DMS79 (cell line): ENCODE measurements around the gene OLIG2.

ENCODE experiments used
- DNase-seq: peaks from one replicate; lab custom pipeline; 2025; lab: John Stamatoyannopoulos, UW

The OLIG2 gene

DNA sequence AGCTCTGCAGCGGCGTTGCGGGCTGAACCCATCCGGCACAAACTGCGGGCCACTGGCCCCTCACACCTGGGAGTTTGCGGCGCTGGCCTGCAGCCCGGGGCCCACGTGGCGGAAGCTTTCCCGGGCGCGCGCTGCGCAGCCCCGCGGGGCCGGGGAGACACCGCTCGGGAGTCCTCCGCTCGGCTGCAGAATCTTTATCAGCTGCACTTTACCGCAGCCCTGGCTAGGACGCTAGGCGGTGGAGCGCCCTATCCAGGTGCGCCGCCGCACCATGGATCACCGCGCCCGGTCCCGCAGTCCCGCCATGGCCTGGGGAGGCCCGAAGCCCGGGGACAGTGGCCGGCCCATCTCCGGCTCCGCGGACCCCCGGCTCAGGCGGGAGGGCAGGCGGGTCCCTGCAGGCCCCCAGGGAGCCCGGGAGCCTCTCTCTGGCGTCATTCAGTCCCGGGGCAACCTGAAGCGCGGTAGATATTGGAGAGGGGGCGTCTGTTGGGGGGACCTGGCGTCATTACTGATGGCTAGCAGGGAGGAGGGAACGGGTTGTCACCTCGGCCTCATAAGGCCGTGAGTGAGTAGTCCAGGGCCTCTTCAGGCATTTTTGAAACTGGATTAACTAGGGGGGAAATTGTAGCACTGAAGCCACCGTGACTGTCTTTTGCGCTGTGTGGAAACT is 5.7 kb upstream of the OLIG2 start:
- DNase-seq: no peak

DNA sequence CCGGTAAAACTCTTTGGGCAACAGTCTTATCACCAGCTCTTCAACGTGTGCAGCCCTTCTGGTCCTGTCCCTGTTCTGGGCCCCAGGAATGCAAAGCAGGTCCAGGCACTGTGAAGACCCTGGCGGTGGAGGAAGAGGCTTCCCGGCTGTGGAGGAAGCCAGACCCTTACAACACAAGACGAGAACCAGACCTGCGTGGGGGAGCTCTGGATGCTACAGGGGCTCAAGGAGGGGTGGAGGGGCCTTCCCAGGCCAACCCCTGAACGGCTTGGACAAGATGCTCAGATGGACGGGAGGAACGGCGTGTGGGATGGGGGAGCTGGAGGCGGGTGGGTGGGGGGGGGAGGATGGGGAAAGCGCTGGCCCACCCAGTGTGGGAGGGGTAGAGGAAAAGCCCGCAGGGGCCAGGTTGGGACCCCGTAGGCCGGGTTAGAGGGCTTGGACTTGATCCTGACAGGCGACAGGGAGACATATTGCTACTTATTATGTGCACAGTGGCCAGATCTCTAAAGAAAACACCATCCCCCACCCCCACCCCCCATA is 5.1 kb upstream of the OLIG2 start:
- DNase-seq: no peak

DNA sequence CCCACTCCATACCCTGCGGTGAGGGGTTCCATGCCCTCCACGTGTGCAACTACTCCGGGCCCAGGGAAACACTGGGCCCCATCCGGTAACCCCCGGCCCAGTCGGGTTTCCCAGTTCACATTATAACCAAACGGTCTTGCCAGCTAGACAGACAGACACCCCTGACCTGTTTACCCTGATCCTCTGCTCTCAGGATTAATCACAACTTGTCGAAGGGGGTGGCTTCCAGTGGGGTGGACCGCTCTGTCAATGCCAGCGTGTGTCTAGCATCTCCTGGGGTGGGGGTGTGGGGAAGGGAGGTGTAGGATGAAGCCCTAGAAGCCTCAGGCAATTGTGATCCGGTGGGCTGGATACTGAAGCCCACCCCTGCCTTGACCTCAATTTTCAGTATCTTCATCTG is 4.6 kb upstream of the OLIG2 start:
- no peak for DNase-seq

DNA sequence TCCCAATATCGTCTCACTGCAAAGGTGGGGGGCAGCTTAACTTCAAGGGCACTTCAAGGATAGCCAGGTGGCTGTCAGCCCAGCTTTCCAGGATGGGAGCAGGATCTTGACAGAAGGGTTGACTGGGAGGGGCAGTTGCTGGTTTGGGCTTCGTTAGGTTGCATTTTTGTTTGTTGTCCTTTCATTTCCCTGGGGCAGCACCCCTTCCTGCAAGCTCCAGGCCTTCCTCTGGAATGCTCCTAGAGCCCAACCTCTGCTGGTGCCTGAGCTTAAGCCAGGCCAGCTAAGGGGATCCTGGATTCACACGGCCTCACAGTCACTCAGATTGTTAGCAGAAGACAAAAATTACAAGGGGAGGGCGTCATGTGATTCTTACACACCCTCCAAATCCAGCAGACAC is 4.1 kb upstream of the OLIG2 start:
- DNase-seq: no peak

DNA sequence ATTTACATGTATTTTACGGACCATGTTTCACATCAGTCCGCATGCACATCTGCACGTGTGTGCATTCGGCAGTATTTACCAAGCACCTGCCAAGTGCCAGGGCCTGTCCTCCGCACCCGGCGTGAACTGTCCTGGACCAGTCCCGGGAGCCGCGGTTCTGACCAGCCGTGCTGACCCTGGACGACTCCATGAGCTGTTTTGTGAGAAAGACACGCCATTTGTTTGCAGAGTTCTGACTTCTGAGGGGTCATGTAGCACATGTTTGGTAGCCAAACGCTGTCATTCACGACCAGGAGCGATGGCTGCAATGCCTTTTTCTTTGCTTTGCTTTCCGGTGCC is 3.3 kb upstream of the OLIG2 start:
- no peak for DNase-seq

DNA sequence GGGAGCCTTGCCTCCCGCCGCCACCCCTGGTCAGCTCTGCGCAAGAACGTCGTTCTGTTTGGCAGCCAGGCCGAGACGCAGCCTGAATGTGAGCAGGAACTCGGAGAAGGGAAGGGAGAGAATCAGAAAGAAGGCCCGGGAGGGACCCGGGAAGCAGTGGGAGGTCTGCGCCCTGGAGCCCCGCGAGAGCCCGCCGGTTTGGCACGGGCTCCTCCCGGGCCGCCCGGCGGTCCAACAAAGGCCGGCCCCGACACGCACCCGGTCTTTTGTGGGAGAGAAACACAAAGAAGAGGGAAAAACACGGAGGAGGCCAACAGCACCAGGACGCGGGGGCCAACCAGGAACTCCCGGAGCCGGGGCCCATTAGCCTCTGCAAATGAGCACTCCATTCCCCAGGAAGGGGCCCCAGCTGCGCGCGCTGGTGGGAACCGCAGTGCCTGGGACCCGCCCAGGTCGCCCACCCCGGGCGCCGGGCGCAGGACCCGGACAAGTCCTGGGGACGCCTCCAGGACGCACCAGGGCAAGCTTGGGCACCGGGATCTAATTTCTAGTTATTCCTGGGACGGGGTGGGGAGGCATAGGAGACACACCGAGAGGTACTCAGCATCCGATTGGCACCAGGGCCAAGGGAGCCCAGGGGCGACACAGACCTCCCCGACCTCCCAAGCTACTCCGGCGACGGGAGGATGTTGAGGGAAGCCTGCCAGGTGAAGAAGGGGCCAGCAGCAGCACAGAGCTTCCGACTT is 2.7 kb upstream of the OLIG2 start:
- no peak for DNase-seq

- no peak for DNase-seq
These were observed 2.0 kb upstream of the OLIG2 start for GRCh38 chr21:33023574-33024200.

- no peak for DNase-seq
These were observed 1.3 kb upstream of the OLIG2 start for GRCh38 chr21:33024201-33025103.

GRCh38 chr21:33025106-33025488 is 638 bp upstream of the OLIG2 start:
- DNase-seq: no peak

DNA sequence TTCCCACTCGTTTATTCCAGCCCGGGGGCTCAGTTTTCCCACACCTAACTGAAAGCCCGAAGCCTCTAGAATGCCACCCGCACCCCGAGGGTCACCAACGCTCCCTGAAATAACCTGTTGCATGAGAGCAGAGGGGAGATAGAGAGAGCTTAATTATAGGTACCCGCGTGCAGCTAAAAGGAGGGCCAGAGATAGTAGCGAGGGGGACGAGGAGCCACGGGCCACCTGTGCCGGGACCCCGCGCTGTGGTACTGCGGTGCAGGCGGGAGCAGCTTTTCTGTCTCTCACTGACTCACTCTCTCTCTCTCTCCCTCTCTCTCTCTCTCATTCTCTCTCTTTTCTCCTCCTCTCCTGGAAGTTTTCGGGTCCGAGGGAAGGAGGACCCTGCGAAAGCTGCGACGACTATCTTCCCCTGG is 716 bp downstream of the OLIG2 start:
- no peak for DNase-seq

GRCh38 chr21:33026878-33027400 is 1.2 kb downstream of the OLIG2 start:
- no peak for DNase-seq

DNA sequence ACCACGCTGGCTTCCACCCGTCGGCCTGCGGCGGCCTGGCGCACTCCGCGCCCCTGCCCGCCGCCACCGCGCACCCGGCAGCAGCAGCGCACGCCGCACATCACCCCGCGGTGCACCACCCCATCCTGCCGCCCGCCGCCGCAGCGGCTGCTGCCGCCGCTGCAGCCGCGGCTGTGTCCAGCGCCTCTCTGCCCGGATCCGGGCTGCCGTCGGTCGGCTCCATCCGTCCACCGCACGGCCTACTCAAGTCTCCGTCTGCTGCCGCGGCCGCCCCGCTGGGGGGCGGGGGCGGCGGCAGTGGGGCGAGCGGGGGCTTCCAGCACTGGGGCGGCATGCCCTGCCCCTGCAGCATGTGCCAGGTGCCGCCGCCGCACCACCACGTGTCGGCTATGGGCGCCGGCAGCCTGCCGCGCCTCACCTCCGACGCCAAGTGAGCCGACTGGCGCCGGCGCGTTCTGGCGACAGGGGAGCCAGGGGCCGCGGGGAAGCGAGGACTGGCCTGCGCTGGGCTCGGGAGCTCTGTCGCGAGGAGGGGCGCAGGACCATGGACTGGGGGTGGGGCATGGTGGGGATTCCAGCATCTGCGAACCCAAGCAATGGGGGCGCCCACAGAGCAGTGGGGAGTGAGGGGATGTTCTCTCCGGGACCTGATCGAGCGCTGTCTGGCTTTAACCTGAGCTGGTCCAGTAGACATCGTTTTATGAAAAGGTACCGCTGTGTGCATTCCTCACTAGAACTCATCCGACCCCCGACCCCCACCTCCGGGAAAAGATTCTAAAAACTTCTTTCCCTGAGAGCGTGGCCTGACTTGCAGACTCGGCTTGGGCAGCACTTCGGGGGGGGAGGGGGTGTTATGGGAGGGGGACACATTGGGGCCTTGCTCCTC is 1.9 kb downstream of the OLIG2 start:
- DNase-seq: no peak

GRCh38 chr21:33028287-33028670 is 2.5 kb downstream of the OLIG2 start:
- no peak for DNase-seq

- no peak for DNase-seq
These were observed 3.1 kb downstream of the OLIG2 start for GRCh38 chr21:33028773-33029384.

DNA sequence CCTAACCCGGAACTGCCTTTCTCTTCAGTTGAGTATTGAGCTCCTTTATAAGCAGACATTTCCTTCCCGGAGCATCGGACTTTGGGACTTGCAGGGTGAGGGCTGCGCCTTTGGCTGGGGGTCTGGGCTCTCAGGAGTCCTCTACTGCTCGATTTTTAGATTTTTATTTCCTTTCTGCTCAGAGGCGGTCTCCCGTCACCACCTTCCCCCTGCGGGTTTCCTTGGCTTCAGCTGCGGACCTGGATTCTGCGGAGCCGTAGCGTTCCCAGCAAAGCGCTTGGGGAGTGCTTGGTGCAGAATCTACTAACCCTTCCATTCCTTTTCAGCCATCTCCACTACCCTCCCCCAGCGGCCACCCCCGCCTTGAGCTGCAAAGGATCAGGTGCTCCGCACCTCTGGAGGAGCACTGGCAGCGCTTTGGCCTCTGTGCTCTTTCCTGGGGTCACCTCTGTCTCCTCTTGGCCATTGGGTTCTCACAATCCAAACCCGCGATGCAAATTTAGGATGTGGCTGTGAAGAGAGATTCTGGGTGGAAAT is 3.7 kb downstream of the OLIG2 start:
- no peak for DNase-seq

- DNase-seq: no peak
These were observed 4.3 kb downstream of the OLIG2 start for GRCh38 chr21:33029975-33030461.

DNA sequence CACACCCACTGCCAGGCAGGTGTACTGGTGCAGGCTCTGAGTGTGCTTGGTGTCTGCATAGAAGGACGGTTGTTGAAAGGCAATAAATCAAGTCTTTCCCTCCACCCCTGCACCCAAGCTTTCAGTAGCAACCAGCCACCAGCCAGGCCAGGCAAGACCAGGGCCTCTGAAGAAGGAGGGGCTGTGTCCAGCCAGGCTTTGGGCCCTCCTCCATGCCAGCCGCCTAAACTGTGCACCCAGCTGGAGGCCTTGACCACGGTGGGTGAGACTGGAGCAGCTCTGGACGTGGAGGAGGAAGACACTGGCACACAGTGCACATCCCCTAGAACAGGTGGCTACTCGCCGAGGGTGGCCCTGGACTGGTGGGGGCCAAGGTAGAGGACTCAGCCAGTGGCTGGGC is 4.9 kb downstream of the OLIG2 start:
- DNase-seq: no peak

GRCh38 chr21:33031152-33031911 is 5.6 kb downstream of the OLIG2 start:
- no peak for DNase-seq

DNA sequence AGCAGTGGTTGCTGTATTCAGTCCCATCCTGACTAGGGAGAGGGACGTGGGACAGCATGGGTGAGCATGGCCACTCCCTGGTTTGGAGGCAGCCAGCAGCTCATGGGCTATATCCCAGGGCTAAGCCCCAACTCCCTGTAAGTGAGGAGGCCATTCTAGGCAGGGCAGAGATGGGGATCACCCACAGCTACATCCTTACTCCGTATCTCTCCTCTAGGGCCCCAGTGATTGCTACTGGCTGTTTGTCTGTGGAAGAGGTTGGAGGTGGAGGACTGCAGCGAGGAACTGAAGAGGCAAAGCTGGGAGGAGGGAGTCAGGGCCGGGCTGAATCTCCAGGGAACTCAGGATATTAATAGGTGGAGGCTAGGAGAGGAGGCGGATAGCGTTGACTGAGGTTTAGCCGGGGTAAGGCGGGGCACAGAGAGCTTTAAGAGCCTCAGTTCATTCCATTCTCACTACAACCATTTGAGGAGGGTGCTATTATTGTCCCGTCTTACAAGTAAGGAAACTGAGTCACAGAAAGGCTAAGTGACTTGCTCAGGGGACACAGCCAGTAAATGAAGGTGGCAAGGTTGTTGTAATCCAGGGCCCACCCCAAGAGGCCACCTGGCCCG is 6.8 kb downstream of the OLIG2 start:
- no peak for DNase-seq
